T-helper 17 cell (primary cell): ENCODE data around the gene TGFB1I1. TPM values are rescaled to one million over a fixed set of nuclear protein-coding genes. Genes with fewer than 3 reads are reported as not detected.
"Not testable (repeated sequence)": the region's sequence is repeated elsewhere in the genome, so short reads cannot be mapped to it uniquely, and the experiment has no call there.

Experiments
- ATAC-seq: fragments of 150-1000 bp; cut with Tn5 transposase; 2 replicates; pipeline ENCODE4 v1.10.0; 2021; ENCODE audit warnings: mild to moderate bottlenecking, moderate library complexity
- DNase-seq, 3 donors: peaks; one replicate each; pipeline versions ENCODE4 v3.0.0 to v3.0.0-alpha.2; 2020 to 2021
- H3K9me3 ChIP-seq: one replicate; pipeline ENCODE4 v1.7.0; 2013; ENCODE audit warnings: low read length, mild to moderate bottlenecking; ENCODE audit not compliant: control insufficient read depth, poor library complexity, severe bottlenecking
- H3K27ac Mint-ChIP-seq: one replicate; pipeline ENCODE4 v1.8.0; 2022; ENCODE audit warnings: mild to moderate bottlenecking, moderate library complexity, mixed read lengths
- H3K27me3 Mint-ChIP-seq: one replicate; pipeline ENCODE4 v1.8.0; 2022; ENCODE audit warnings: mixed read lengths
- H3K36me3 Mint-ChIP-seq: one replicate; pipeline ENCODE4 v1.8.0; 2022; ENCODE audit warnings: low read depth, mixed read lengths
- H3K4me1 Mint-ChIP-seq: one replicate; pipeline ENCODE4 v1.8.0; 2022; ENCODE audit warnings: mild to moderate bottlenecking, mixed read lengths
- H3K4me3 Mint-ChIP-seq: one replicate; pipeline ENCODE4 v1.8.0; 2022; ENCODE audit warnings: mild to moderate bottlenecking, moderate library complexity, mixed read lengths
- total RNA-seq, 4 donors: library from RNA in 2 of 4; stranded (reverse) in 2 of 4; gene quantifications; one replicate each; pipeline ENCODE4 v1.2.3 and lab custom pipeline; 2022 to 2026

The TGFB1I1 gene
- total RNA-seq, 2 donors from 2014 or later = 0.35 to 5.6 TPM

DNA sequence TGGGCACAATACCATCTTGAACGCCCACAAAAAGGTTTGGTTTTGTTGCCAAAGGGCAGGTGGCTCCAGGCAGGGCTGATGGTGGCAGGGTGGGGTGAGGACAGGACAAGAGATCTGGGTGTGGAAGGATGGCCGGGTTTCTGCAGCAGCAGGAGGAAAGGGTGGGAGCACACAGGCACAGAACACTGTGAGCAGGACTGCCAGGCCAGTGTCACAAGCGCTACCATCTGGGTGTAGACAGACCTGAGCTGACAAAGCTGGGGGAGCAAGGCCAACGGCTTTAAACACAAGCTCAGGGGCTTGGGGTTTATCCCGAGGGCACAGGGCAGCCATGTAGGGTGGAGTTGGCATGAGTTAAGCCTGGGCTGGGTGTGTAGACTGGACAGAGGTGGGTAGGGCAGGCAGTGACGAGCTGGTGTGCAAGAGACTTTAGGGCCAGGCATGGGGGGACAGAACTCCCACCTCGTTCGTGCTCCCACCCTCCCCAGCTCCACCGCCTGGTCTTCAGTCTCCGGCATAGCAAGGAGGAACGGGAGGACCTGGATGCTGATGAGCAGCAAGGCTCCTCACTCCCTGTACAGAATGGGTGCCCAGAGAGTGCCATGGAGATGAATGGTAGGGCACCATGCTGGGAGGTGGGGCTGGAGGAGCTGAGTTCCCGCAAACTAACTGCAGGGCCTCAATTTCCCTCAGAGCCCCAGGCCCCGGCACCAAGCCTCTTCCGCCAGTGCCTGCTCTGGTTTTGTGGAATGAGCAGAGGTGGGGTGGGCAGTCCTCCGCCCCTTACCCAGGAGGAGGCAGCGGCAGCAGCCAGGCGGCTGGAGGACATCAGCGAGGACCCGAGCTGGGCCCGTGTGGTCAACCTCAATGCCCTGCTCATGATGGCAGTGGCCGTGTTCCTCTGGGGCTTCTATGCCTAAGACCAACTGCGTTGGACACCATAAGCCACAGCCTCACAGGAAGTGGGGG lies 17.9 kb downstream of the TGFB1I1 start:
- Mint-ChIP-seq H3K27ac (peak overlapping the region; percentile 71), H3K27me3 (no peaks in the 10 kb centered on the region), H3K36me3 (peaks cover 6% of the 10 kb centered on the region), H3K4me3 (peak overlapping the region; percentile 66), H3K4me1 (peaks cover 8% of the 10 kb centered on the region)
- no peak for ATAC-seq
- H3K9me3 ChIP-seq = no peaks in the 10 kb centered on the region
- DNase-seq = no peak

DNA sequence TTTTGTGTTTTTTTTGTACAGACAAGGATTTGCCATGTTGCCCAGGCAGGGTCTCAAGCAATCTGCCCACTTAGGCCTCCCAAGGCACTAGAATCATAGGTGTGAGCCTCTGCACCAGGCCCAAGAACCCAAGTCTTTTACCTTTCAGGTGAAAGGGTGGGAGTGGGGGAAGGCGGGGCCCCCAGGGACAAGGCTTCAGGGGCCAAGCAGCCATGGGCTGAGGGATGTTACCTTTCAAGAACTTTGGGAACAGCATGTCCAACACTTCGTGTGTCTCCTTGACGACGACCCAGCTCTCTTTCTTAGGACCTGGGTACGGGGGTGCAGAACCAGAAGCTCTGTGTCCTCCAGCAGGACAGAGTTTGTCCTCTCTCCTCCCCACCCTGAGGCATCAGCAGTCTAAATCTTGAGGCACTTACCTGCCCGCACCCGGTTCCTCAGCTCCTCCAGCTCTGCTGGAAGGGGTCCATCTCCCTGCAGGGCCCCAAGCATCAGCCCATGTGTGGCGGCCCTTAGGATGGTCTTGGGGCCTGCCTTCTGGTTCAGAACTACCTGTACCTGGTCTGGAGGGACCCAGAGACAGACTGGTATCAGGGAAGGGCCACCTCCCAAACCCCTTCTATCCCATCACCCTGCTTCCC lies 19.9 kb downstream of the TGFB1I1 start:
- no peak for DNase-seq
- H3K9me3 ChIP-seq = no peaks in the 10 kb centered on the region
- Mint-ChIP-seq H3K27me3 (no peaks in the 10 kb centered on the region), H3K27ac (no peak overlapping the region), H3K36me3 (peaks cover 6% of the 10 kb centered on the region), H3K4me1 (peaks cover 8% of the 10 kb centered on the region), H3K4me3 (no peak overlapping the region)
- ATAC-seq = no peak

DNA sequence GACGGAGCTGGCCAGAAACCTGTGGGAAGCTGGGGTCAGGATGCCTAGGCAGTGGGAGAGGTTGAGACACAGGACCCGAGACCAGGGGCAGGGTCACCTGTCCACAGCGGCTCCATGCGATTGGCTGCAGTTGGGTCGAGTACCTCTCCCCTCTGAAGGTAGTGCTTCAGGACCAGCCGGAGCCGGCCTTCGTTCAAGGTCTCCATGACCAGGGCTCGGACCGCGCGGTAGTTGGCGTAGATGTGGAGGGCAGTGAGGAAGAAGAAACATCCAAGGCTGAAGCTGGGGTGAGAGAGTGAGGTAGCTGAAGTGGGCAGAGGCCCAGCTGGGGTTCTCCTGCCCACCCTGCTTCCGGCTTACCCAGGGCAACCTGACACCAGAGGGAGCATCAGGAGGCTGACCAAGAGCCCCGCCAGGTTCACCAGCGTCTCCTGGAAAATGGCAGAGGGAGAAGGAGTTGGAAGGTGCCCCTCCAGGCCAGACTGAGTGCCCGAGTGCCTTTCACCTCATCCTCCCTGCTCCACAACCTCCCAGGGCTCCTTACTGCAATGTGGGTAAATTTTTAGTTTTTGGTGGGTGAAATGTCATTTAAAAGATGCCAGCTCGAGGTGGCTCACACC lies 21.7 kb downstream of the TGFB1I1 start:
- H3K4me3 Mint-ChIP-seq = no peak overlapping the region
- DNase-seq (no peak), ATAC-seq (no peak)
- H3K4me1 Mint-ChIP-seq = peaks cover 11% of the 10 kb centered on the region
- H3K9me3 ChIP-seq = no peaks in the 10 kb centered on the region
- peaks cover 13% of the 10 kb centered on the region for H3K36me3 Mint-ChIP-seq
- no peaks in the 10 kb centered on the region for H3K27me3 Mint-ChIP-seq
- no peak overlapping the region for H3K27ac Mint-ChIP-seq

DNA sequence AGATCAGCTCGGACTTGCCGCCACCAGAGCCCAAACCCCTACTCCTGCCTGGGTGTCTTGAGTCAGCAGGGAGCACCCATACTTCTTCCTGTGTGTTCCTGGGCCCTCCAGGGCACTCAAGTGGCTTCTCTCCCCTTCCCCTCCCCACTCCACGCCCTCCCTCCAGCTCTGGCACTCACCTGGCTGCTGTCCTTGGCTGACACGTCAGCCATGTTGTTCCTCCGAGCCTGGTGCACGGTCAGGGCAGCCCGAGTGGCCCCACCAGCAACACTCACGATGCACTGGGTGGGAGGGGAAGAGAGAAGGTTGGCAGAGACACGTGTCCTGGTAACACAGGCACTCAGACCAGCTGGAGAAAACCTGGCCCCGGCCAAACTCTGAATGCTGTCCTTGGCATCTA lies 24.7 kb downstream of the TGFB1I1 start:
- DNase-seq (no peak), ATAC-seq (no peak)
- H3K9me3 ChIP-seq = no peaks in the 10 kb centered on the region
- no peak overlapping the region for H3K4me3 Mint-ChIP-seq
- no peaks in the 10 kb centered on the region for H3K27me3 Mint-ChIP-seq
- H3K36me3 Mint-ChIP-seq = peaks cover 13% of the 10 kb centered on the region
- peaks cover 10% of the 10 kb centered on the region for H3K4me1 Mint-ChIP-seq
- H3K27ac Mint-ChIP-seq = no peak overlapping the region

DNA sequence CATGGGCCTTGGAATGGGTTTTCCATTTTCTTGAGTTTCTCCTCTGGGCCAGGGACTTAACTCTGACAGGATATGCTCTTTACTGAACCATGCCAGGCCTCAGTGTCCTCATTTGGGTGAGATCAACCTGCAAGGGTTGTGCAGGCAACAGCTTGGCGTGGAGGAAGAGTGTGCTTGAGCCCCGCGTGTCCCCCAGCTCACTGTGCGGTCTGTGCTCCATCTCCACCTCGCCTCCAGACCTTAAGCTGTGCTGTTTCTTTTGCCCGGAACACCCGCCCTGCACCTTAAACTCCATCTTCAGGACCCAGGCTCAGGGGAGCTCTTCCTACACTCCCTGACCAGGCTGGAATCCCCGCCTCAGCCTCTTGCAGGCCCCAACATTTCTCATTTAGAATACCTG lies 26.5 kb downstream of the TGFB1I1 start:
- Mint-ChIP-seq H3K4me1 (peaks cover 8% of the 10 kb centered on the region), H3K27ac (no peak overlapping the region)

DNA sequence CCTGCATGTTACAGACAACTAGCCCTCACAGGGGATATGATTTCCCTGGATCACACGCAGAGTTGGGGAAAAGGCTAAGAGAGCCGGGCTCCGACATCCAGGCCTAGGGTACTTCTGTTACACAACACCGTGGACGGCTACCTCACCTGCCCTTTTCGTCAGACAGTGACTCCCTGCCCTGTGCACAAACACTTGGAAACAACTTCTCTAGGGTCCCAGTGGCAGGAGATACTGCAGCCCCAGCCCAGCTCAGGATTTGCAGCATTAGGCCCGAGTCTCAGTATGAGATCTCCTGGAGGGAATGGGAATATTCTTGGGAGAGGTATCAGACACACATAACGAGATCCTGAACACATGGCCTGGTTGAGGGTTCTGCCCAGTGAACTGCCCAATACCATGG lies 28.0 kb downstream of the TGFB1I1 start:
- H3K27ac Mint-ChIP-seq = no peak overlapping the region
- H3K4me1 Mint-ChIP-seq = peaks cover 8% of the 10 kb centered on the region
- DNase-seq = no peak
- H3K27me3 Mint-ChIP-seq = no peaks in the 10 kb centered on the region
- no peaks in the 10 kb centered on the region for H3K9me3 ChIP-seq
- H3K4me3 Mint-ChIP-seq = no peak overlapping the region
- peaks cover 7% of the 10 kb centered on the region for H3K36me3 Mint-ChIP-seq
- ATAC-seq = no peak

More for the DNA sequence above, 26.5 kb downstream of the TGFB1I1 start:
- DNase-seq (no peak), ATAC-seq (no peak)
- no peaks in the 10 kb centered on the region for H3K9me3 ChIP-seq
- H3K27me3 Mint-ChIP-seq = no peaks in the 10 kb centered on the region
- peaks cover 8% of the 10 kb centered on the region for H3K36me3 Mint-ChIP-seq
- no peak overlapping the region for H3K4me3 Mint-ChIP-seq

DNA sequence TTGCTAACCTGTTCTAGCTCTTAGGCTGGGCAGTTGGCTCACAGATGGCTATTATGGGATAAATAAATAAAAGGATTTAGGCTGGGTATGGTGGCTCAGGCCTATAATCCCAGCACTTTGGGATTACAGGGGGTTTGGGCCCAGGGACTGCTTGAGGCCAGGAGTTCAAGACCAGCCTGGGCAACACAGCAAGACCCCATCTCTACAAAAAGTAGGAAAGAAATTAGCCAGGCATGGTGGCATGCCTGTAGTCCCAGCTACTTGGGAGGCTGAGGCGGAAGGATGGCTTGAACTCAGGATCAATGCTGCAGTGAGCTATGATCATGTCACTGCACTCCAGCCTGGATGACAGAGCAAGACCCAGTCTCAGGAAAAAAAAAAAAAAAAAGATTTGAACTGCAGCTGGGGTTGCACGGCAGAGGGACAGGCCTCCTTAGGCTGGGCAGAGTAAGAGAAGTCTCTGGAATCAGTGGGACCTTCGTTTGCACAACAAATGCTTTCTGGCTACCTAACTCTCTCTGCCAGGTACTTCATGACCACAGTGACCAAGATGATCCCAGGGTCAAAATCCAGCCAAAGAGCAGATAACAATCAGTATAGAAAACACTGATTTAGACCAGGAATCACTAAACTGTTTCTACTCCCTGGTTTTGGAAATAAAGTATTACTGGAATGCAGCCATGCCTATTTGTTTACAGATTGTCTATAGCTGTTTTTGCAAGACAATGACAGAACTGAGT lies 29.4 kb downstream of the TGFB1I1 start:
- Mint-ChIP-seq H3K4me1 (peaks cover 17% of the 10 kb centered on the region), H3K27me3 (no peaks in the 10 kb centered on the region), H3K4me3 (no peak overlapping the region), H3K27ac (no peak overlapping the region), H3K36me3 (peaks cover 10% of the 10 kb centered on the region)
- no peak for DNase-seq
- ATAC-seq = no peak
- H3K9me3 ChIP-seq = no peaks in the 10 kb centered on the region

DNA sequence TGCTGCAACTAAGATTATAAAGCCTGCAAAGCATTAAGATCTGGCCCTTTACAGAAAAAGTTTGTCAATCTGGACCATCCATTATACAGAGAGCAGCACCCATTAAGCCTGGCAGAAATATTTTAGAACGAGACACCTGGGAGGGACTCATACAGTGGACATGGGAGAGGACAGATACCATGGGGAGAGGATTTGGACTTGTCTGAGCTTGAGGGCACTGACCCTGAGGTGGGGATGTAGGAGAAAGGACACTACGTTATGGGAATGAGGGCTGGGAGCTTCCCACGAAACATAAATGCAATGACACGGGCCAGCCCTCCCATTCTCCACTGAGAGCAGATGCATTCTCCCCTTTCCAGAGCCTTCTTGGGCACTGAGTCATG lies 30.0 kb downstream of the TGFB1I1 start:
- no peak for DNase-seq
- Mint-ChIP-seq H3K27ac (no peak overlapping the region), H3K4me1 (peaks cover 18% of the 10 kb centered on the region), H3K36me3 (peaks cover 10% of the 10 kb centered on the region), H3K4me3 (no peak overlapping the region), H3K27me3 (no peaks in the 10 kb centered on the region)
- no peaks in the 10 kb centered on the region for H3K9me3 ChIP-seq
- ATAC-seq = no peak

DNA sequence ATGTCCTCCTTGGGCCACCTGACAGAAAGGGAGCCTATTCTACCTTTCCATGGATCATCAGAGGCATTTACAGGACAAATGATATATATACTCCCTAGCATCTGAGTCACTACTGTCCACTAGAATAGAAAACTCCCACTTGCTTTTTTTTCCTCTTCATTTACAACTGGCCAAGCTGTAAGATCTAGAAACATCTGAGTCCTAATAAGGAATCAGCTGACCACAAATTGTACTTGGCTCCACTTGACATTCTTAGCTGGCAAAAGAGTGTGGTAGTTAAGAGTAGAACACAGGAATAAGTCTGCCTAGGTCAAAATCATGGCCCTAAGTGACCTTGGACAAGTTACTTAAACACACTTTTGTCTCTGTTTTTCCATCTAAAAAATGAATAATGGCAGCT lies 31.0 kb downstream of the TGFB1I1 start:
- no peaks in the 10 kb centered on the region for H3K27me3 Mint-ChIP-seq
- no peak for ATAC-seq
- no peak for DNase-seq

DNA sequence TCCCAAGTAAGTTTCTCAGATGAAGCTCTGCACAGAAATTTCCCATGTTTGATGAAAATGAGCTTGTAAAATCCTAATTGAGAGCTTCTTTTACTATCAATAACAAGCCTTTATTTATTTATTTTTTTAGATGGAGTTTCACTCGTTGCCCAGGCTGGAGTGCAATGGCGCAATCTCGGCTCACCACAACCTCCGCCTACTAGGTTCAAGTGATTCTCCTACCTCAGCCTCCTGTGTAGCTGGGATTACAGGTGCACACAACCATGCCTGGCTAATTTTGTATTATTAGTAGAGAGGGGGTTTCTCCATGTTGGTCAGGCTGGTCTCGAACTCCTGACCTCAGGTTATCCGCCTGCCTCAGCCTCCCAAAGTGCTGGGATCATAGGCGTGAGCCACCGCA lies 31.6 kb downstream of the TGFB1I1 start:
- DNase-seq, H3K4me3 Mint-ChIP-seq, H3K27ac Mint-ChIP-seq, H3K27me3 Mint-ChIP-seq, H3K9me3 ChIP-seq, H3K36me3 Mint-ChIP-seq, ATAC-seq: not testable (repeated sequence)
- peaks cover 19% of the 10 kb centered on the region for H3K4me1 Mint-ChIP-seq

More for the DNA sequence above, 31.0 kb downstream of the TGFB1I1 start:
- Mint-ChIP-seq H3K4me3 (no peak overlapping the region), H3K27ac (no peak overlapping the region), H3K36me3 (peaks cover 5% of the 10 kb centered on the region), H3K4me1 (peaks cover 20% of the 10 kb centered on the region)
- H3K9me3 ChIP-seq = no peaks in the 10 kb centered on the region

DNA sequence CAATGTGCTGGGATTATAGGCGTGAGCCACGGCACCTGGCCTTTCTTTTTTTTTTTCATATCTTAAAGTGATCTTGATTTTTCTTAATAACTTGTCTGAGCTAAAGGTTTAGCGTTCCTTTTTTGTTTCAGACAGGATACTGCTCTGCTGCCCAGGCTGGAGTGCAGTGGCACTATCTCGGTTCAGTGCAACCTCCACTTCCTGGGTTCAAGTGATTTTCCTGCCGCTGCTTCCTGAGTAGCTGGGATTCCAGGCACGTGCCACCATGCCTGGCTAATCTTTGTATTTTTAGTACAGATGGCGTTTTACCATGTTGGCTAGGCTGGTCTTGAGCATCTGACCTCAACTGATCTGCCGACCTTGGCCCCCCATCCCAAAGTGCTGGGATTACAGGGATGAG lies 32.2 kb downstream of the TGFB1I1 start:
- Mint-ChIP-seq H3K27ac (peak overlapping the region; percentile 75), H3K4me1 (peaks cover 25% of the 10 kb centered on the region), H3K4me3 (no peak overlapping the region), H3K36me3 (peaks cover 4% of the 10 kb centered on the region), H3K27me3 (no peaks in the 10 kb centered on the region)
- no peak for DNase-seq
- H3K9me3 ChIP-seq = no peaks in the 10 kb centered on the region
- ATAC-seq = no peak

DNA sequence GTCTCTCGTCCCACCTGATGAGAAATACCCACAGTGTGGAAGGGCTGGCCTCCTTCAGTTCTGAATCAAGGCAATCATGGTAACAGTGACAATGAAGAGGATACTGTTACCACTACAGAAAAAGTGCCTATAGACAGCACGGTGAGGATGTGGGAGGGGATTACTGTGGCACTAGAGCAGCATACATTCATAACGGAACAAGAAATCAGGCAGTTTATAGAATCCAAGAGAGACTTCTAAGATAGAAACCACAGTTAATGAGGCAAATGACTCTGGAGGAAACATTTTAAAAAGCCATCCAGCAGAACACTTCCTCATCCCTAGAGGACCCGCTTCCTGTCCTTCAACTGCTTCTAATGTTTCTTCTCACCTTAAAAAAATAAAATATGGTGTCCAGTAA lies 33.5 kb downstream of the TGFB1I1 start:
- Mint-ChIP-seq H3K4me3 (no peak overlapping the region), H3K4me1 (peaks cover 28% of the 10 kb centered on the region), H3K27me3 (no peaks in the 10 kb centered on the region), H3K36me3 (peaks cover 4% of the 10 kb centered on the region), H3K27ac (peak overlapping the region; percentile 75)
- H3K9me3 ChIP-seq = no peaks in the 10 kb centered on the region
- DNase-seq (no peak), ATAC-seq (no peak)

DNA sequence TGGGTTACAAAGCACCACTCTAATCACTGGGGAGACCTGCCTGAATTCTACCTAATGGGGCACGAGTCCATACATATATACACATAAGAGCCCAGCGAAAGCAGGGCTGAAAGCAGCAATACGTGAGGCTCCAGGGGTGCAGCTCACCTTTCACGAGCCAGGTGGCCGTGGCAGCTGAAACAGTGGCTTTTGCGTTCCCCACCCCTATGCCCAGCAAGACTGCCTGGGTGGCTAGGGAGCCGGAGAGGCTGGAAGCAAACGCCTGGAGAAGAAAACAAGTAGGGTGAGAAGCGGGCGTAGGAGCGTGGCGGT lies 35.6 kb downstream of the TGFB1I1 start:
- H3K9me3 ChIP-seq = no peaks in the 10 kb centered on the region
- Mint-ChIP-seq H3K36me3 (peaks cover 4% of the 10 kb centered on the region), H3K4me3 (peak overlapping the region; percentile 95), H3K27me3 (no peaks in the 10 kb centered on the region), H3K4me1 (peaks cover 27% of the 10 kb centered on the region), H3K27ac (peak overlapping the region; percentile 94)
- peak; percentile 44 for ATAC-seq
- no peak for DNase-seq
